Mammary epithelial cell (primary cell): ENCODE data around the gene ZNF276.

Experiments used
- CTCF ChIP-seq, 2 donors: IDR thresholded peaks in 1 of 2; conservative IDR thresholded peaks in 1 of 2; 2 replicates each; pipeline ENCODE4 v1.5.1; 2011 to 2012; ENCODE audit warnings: inconsistent platforms in 2 of 2, low read length in 2 of 2, mild to moderate bottlenecking in 2 of 2, control low read depth in 1 of 2, low read depth in 1 of 2; ENCODE audit not compliant: insufficient read depth in 1 of 2; ENCODE audit errors: extremely low read depth in 1 of 2
- EZH2 ChIP-seq: IDR thresholded peaks from 2 replicates; pipeline ENCODE4 v1.6.1; 2012; ENCODE audit warnings: low read length, inconsistent platforms, borderline replicate concordance

- TF ChIP-seq CTCF (conservative IDR thresholded peaks at IDR 0.05 in 1 of 2, IDR thresholded peaks at IDR 0.05 in 1 of 2; ENCODE audit: extremely low read depth in 1 of 2, insufficient read depth in 1 of 2, low read depth in 1 of 2, low read length in 2 of 2): no peak
- TF ChIP-seq EZH2: no peak
Measured at GRCh38 chr16:89709716-89710432, 11.5 kb upstream of the ZNF276 start.
